Measurements from ENCODE around the gene ZGPAT. TPM values are rescaled to one million over a fixed set of nuclear protein-coding genes. Genes with fewer than 3 reads are reported as not detected.

The ZGPAT gene
- total and polyA plus RNA-seq, 2 of the 13 experiments (the other 11 are each of a cell fraction or from before 2014, with no cell fraction given) = 23.0 to 41.9 TPM

GRCh38 chr20:63745961-63746731 lies 38.3 kb downstream of the ZGPAT start (continued):
- TF ChIP-seq ZSCAN25 (CRISPR knock-in tag; IDR thresholded peaks at IDR 0.05) = 0 out of 2 replicates have a peak, but pooled peaks have one; percentile 23
- peak; percentile 6 for TF ChIP-seq HNRNPK (IDR thresholded peaks at IDR 0.05; ENCODE audit: low read depth, low read length, poor library complexity, severe bottlenecking)
- TF ChIP-seq ZSCAN29 (CRISPR knock-in tag; conservative IDR thresholded peaks at IDR 0.05) = no peak
- no peak for TF ChIP-seq JDP2 (CRISPR knock-in tag; IDR thresholded peaks at IDR 0.05; ENCODE audit: borderline replicate concordance)
- no peak for TF ChIP-seq ZNF503 (CRISPR knock-in tag; IDR thresholded peaks at IDR 0.05)
- no peak for TF ChIP-seq FLYWCH1 (CRISPR knock-in tag; IDR thresholded peaks at IDR 0.05)
- TF ChIP-seq, protein P1, sequence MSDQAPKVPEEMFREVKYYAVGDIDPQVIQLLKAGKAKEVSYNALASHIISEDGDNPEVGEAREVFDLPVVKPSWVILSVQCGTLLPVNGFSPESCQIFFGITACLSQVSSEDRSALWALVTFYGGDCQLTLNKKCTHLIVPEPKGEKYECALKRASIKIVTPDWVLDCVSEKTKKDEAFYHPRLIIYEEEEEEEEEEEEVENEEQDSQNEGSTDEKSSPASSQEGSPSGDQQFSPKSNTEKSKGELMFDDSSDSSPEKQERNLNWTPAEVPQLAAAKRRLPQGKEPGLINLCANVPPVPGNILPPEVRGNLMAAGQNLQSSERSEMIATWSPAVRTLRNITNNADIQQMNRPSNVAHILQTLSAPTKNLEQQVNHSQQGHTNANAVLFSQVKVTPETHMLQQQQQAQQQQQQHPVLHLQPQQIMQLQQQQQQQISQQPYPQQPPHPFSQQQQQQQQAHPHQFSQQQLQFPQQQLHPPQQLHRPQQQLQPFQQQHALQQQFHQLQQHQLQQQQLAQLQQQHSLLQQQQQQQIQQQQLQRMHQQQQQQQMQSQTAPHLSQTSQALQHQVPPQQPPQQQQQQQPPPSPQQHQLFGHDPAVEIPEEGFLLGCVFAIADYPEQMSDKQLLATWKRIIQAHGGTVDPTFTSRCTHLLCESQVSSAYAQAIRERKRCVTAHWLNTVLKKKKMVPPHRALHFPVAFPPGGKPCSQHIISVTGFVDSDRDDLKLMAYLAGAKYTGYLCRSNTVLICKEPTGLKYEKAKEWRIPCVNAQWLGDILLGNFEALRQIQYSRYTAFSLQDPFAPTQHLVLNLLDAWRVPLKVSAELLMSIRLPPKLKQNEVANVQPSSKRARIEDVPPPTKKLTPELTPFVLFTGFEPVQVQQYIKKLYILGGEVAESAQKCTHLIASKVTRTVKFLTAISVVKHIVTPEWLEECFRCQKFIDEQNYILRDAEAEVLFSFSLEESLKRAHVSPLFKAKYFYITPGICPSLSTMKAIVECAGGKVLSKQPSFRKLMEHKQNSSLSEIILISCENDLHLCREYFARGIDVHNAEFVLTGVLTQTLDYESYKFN (CRISPR knock-in tag; conservative IDR thresholded peaks at IDR 0.05) = peak; percentile 70
- no peak for TF ChIP-seq PTBP1 (IDR thresholded peaks at IDR 0.05; ENCODE audit: low read depth, low read length, poor library complexity, severe bottlenecking)
- 0 out of 2 replicates have a peak, but pooled peaks have one; percentile 37 for TF ChIP-seq ZNF607 (CRISPR knock-in tag; IDR thresholded peaks at IDR 0.05; ENCODE audit: borderline replicate concordance)
- TF ChIP-seq SP2 (CRISPR knock-in tag; IDR thresholded peaks at IDR 0.05) = no peak
- peak; percentile 85 for TF ChIP-seq ZBTB33 (CRISPR knock-in tag; IDR thresholded peaks at IDR 0.05)
- peak; percentile 76 for TF ChIP-seq FOXC1 (CRISPR knock-in tag; IDR thresholded peaks at IDR 0.05; ENCODE audit: borderline replicate concordance)
- TF ChIP-seq POGZ (CRISPR knock-in tag; IDR thresholded peaks at IDR 0.05) = 0 out of 2 replicates have a peak, but pooled peaks have one; percentile 24
- TF ChIP-seq GZF1 (CRISPR knock-in tag; IDR thresholded peaks at IDR 0.05) = no peak
- TF ChIP-seq, protein P2, sequence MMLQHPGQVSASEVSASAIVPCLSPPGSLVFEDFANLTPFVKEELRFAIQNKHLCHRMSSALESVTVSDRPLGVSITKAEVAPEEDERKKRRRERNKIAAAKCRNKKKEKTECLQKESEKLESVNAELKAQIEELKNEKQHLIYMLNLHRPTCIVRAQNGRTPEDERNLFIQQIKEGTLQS (CRISPR knock-in tag; IDR thresholded peaks at IDR 0.05) = 0 out of 2 replicates have a peak, but pooled peaks have one; percentile 8
- TF ChIP-seq CCDC6 (CRISPR knock-in tag; IDR thresholded peaks at IDR 0.05) = no peak
- no peak; the same call in 1 of the 2 replicates for TF ChIP-seq PATZ1 (CRISPR knock-in tag; IDR thresholded peaks at IDR 0.05)
